H9 (cell line): ENCODE data around the gene HGF. TPM values are rescaled to one million over a fixed set of nuclear protein-coding genes. Genes with fewer than 3 reads are reported as not detected.

ENCODE experiments used
- DNase-seq: peaks from one replicate; pipeline ENCODE4 v3.0.0-alpha.2; 2017
- H2AFZ ChIP-seq: one replicate; pipeline ENCODE4 v1.6.1; 2013; ENCODE audit warnings: mild to moderate bottlenecking, low read length, control low read depth, moderate library complexity
- H2AK5ac ChIP-seq: 2 replicates; pipeline ENCODE4 v1.6.1; 2013; ENCODE audit warnings: low read length, control low read depth, mixed read lengths; ENCODE audit not compliant: insufficient read length
- H2BK120ac ChIP-seq: one replicate; pipeline ENCODE4 v1.6.1; 2013; ENCODE audit warnings: low read depth, mild to moderate bottlenecking, low read length, control low read depth, inconsistent platforms; ENCODE audit not compliant: poor library complexity, severe bottlenecking
- H2BK12ac ChIP-seq: 2 replicates; pipeline ENCODE4 v1.6.1; 2013; ENCODE audit warnings: low read length, control low read depth, mixed read lengths, low read depth; ENCODE audit not compliant: insufficient read length
- H2BK15ac ChIP-seq: 2 replicates; pipeline ENCODE4 v1.6.1; 2013; ENCODE audit warnings: low read depth, low read length, control low read depth
- H2BK20ac ChIP-seq: one replicate; pipeline ENCODE4 v1.6.1; 2013; ENCODE audit warnings: low read depth, mild to moderate bottlenecking, low read length, control low read depth, inconsistent platforms; ENCODE audit not compliant: poor library complexity, severe bottlenecking
- H2BK5ac ChIP-seq: 2 replicates; pipeline ENCODE4 v1.6.1; 2013; ENCODE audit warnings: low read length, control low read depth, mixed read lengths; ENCODE audit not compliant: insufficient read length
- H3K14ac ChIP-seq: 2 replicates; pipeline ENCODE4 v1.6.1; 2013; ENCODE audit warnings: low read length, control low read depth; ENCODE audit not compliant: insufficient read depth
- H3K18ac ChIP-seq: 2 replicates; pipeline ENCODE4 v1.6.1; 2013; ENCODE audit warnings: low read depth, mild to moderate bottlenecking, mixed read lengths, low read length, control low read depth; ENCODE audit not compliant: insufficient read length
- H3K23ac ChIP-seq: 2 replicates; pipeline ENCODE4 v1.6.1; 2013; ENCODE audit warnings: low read length, control low read depth, mixed read lengths, low read depth; ENCODE audit not compliant: insufficient read length
- H3K23me2 ChIP-seq: 2 replicates; pipeline ENCODE4 v1.6.1; 2013; ENCODE audit warnings: low read depth, mild to moderate bottlenecking, mixed read lengths, low read length, control low read depth; ENCODE audit not compliant: insufficient read length, poor library complexity, severe bottlenecking
- H3K27ac ChIP-seq: 2 replicates; pipeline ENCODE4 v1.5.1; 2013; ENCODE audit warnings: low read length, control low read depth, mixed read lengths, low read depth; ENCODE audit not compliant: insufficient read length
- H3K27me3 ChIP-seq: 2 replicates; pipeline ENCODE4 v1.6.1; 2013; ENCODE audit warnings: low read length, control low read depth, inconsistent platforms; ENCODE audit not compliant: insufficient read depth
- H3K4ac ChIP-seq: 2 replicates; pipeline ENCODE4 v1.6.1; 2013; ENCODE audit warnings: low read depth, mild to moderate bottlenecking, control low read depth, inconsistent platforms, low read length, moderate library complexity
- H3K4me1 ChIP-seq: 2 replicates; pipeline ENCODE4 v1.6.1; 2013; ENCODE audit warnings: low read length, control low read depth, inconsistent platforms; ENCODE audit not compliant: insufficient read depth
- H3K4me2 ChIP-seq: 2 replicates; pipeline ENCODE4 v1.6.1; 2013; ENCODE audit warnings: low read length, control low read depth, mixed read lengths; ENCODE audit not compliant: insufficient read length, insufficient read depth
- H3K56ac ChIP-seq: 2 replicates; pipeline ENCODE4 v1.6.1; 2013; ENCODE audit warnings: low read depth, mild to moderate bottlenecking, mixed read lengths, low read length, control low read depth; ENCODE audit not compliant: insufficient read length
- H3K79me1 ChIP-seq: 2 replicates; pipeline ENCODE4 v1.6.1; 2013; ENCODE audit warnings: low read depth, mild to moderate bottlenecking, moderate library complexity, low read length, control low read depth, inconsistent platforms; ENCODE audit not compliant: insufficient read depth, poor library complexity, severe bottlenecking
- H3K79me2 ChIP-seq: 2 replicates; pipeline ENCODE4 v1.6.1; 2013; ENCODE audit warnings: low read length, control low read depth, inconsistent platforms; ENCODE audit not compliant: insufficient read depth
- H3K9ac ChIP-seq: 2 replicates; pipeline ENCODE4 v1.6.1; 2013; ENCODE audit warnings: low read length, control low read depth, mixed read lengths; ENCODE audit not compliant: insufficient read length; ENCODE audit errors: extremely low read depth
- H3K9me3 ChIP-seq: one replicate; pipeline ENCODE4 v1.6.1; 2013; ENCODE audit warnings: low read depth, low read length, inconsistent platforms; ENCODE audit not compliant: control insufficient read depth
- H3T11ph ChIP-seq: one replicate; pipeline ENCODE4 v1.6.1; 2013; ENCODE audit warnings: mild to moderate bottlenecking, low read length, control low read depth, inconsistent platforms
- H4K20me1 ChIP-seq: one replicate; pipeline ENCODE4 v1.6.1; 2013; ENCODE audit not compliant: control insufficient read depth, insufficient read length, insufficient read depth
- H4K5ac ChIP-seq: 2 replicates; pipeline ENCODE4 v1.6.1; 2013; ENCODE audit warnings: low read depth, mild to moderate bottlenecking, mixed read lengths, low read length, control low read depth; ENCODE audit not compliant: insufficient read length
- H4K8ac ChIP-seq: replicated peaks from 2 replicates; pipeline ENCODE4 v1.6.1; 2013; ENCODE audit warnings: low read length, control low read depth, mixed read lengths, low read depth; ENCODE audit not compliant: insufficient read length
- H4K91ac ChIP-seq: 2 replicates; pipeline ENCODE4 v1.6.1; 2013; ENCODE audit warnings: low read depth, mild to moderate bottlenecking, moderate library complexity, mixed read lengths, low read length, control low read depth; ENCODE audit not compliant: insufficient read length
- H3K27ac Mint-ChIP-seq, 3 experiments: 2 replicates in 2 of 3; 3 replicates in 1 of 3; pipeline ENCODE4 v1.8.0; 2020 to 2021; ENCODE audit warnings: mixed read lengths in 3 of 3, mild to moderate bottlenecking in 1 of 3, moderate library complexity in 1 of 3
- H3K27me3 Mint-ChIP-seq: 2 replicates; pipeline ENCODE4 v1.8.0; 2021; ENCODE audit warnings: low read depth, mild to moderate bottlenecking, moderate library complexity, mixed read lengths
- H3K36me3 Mint-ChIP-seq, 3 experiments: 2 replicates in 2 of 3; 3 replicates in 1 of 3; pipeline ENCODE4 v1.8.0; 2020 to 2021; ENCODE audit warnings: low read depth in 3 of 3, mixed read lengths in 3 of 3; ENCODE audit not compliant: insufficient read depth in 1 of 3
- H3K4me1 Mint-ChIP-seq, 2 experiments: 2 replicates each; pipeline ENCODE4 v1.8.0; 2020; ENCODE audit warnings: mixed read lengths in 2 of 2
- H3K4me3 Mint-ChIP-seq, 2 experiments: 2 replicates in 1 of 2; 3 replicates in 1 of 2; pipeline ENCODE4 v1.8.0; 2020 to 2021; ENCODE audit warnings: mild to moderate bottlenecking in 2 of 2, mixed read lengths in 2 of 2, moderate library complexity in 1 of 2
- H3K9me3 Mint-ChIP-seq, 2 experiments: 2 replicates in 1 of 2; 3 replicates in 1 of 2; pipeline ENCODE4 v1.8.0; 2020; ENCODE audit warnings: mild to moderate bottlenecking in 2 of 2, mixed read lengths in 2 of 2, moderate library complexity in 1 of 2
- CTCF ChIP-seq: fragments of 200-600 bp; sonication (generic); conservative IDR thresholded peaks from 3 replicates; pipeline ENCODE4 v1.8.0; 2021; ENCODE audit warnings: antibody characterized with exemption, mild to moderate bottlenecking
- WGBS: extraction: QIAGEN DNeasy Blood & Tissue Kit; methylation state at CpG from one replicate; pipeline ENCODE4 v1.1.7; 2013; ENCODE audit warnings: missing lambda C conversion rate, low lambda C conversion rate, mixed read lengths; ENCODE audit not compliant: insufficient read length; ENCODE audit errors: extremely low coverage; 5-methylcytosine and 5-hydroxymethylcytosine counted together
- total RNA-seq: library from RNA; stranded (reverse); gene quantifications from 2 replicates; pipeline ENCODE4 v1.2.1, GENCODE V29; 2021

The HGF gene
- total RNA-seq, 1 experiment from 2014 or later = 0.15 TPM

- no peaks in the 10 kb centered on the region for H3K23me2 ChIP-seq
- no peaks in the 10 kb centered on the region for H3K27me3 ChIP-seq
- no peak overlapping the region for H3K4me2 ChIP-seq
- no peak overlapping the region for H2BK12ac ChIP-seq
- Mint-ChIP-seq H3K4me1 (peaks cover 47 to 49% of the 10 kb centered on the region in 2 experiments), H3K27ac (peak overlapping the region in 1 of 3 experiments; percentile 45; a peak in 2 of 7 replicates), H3K27me3 (no peaks in the 10 kb centered on the region), H3K36me3 (peaks cover 0 to 2% (median 0%) of the 10 kb centered on the region in 3 experiments; a peak in 3 of 7 replicates), H3K4me3 (no peak overlapping the region), H3K9me3 (no peaks in the 10 kb centered on the region; a peak in 1 of 5 replicates)
- no peak for TF ChIP-seq CTCF
- no peak overlapping the region for H2BK20ac ChIP-seq
- no peak overlapping the region for H3K23ac ChIP-seq
- H2BK5ac ChIP-seq = no peak overlapping the region
- no peak overlapping the region for H2AK5ac ChIP-seq
- H3K18ac ChIP-seq = no peak overlapping the region
- no peaks in the 10 kb centered on the region for H3K79me2 ChIP-seq
- H2BK120ac ChIP-seq = no peak overlapping the region
- H4K91ac ChIP-seq = no peak overlapping the region
- no peak overlapping the region for H3K27ac ChIP-seq
- H4K20me1 ChIP-seq = no peaks in the 10 kb centered on the region
- H2BK15ac ChIP-seq = no peak overlapping the region
- DNase-seq = no peak
- H3K14ac ChIP-seq = no peak overlapping the region
- H3K79me1 ChIP-seq = no peaks in the 10 kb centered on the region
- no peaks in the 10 kb centered on the region for H3K9me3 ChIP-seq
- H2AFZ ChIP-seq = no peak overlapping the region
- H3K56ac ChIP-seq = no peak overlapping the region
- H3K9ac ChIP-seq = no peak overlapping the region
- no peaks in the 10 kb centered on the region; the same call in 1 of the 2 replicates for H3K4me1 ChIP-seq
- no CpG with 5 or more reads among the region's 3 CpGs for WGBS
- no peak overlapping the region for H4K5ac ChIP-seq
- no peak overlapping the region for H3T11ph ChIP-seq
- no peak overlapping the region for H4K8ac ChIP-seq
- H3K4ac ChIP-seq = no peak overlapping the region
Measured at GRCh38 chr7:81664304-81664703, 105.5 kb downstream of the HGF start.
